BLaER1 treated with 17β-estradiol and CSF1 and Interleukin-3, amounts not matched to agents 10 nM and 100 nM (cell line): ENCODE results near the gene C1QTNF12.

Experiments
- H3K27ac ChIP-seq, 11 experiments: shearing (Covaris generic); formaldehyde crosslinking; 2 replicates each; pipeline ENCODE4 v1.8.1; 2022
- H3K27me3 ChIP-seq, 11 experiments: shearing (Covaris generic); formaldehyde crosslinking; 2 replicates each; pipeline ENCODE4 v1.8.1; 2022
- H3K36me3 ChIP-seq, 11 experiments: shearing (Covaris generic); formaldehyde crosslinking; 2 replicates each; pipeline ENCODE4 v1.8.1; 2022
- H3K4me1 ChIP-seq, 10 experiments: shearing (Covaris generic); formaldehyde crosslinking; 2 replicates each; pipeline ENCODE4 v1.8.1; 2022
- H3K4me2 ChIP-seq, 11 experiments: shearing (Covaris generic); formaldehyde crosslinking; 2 replicates each; pipeline ENCODE4 v1.8.1; 2022
- H3K4me3 ChIP-seq, 10 experiments: shearing (Covaris generic); formaldehyde crosslinking; 2 replicates each; pipeline ENCODE4 v1.8.1; 2022
- H3K9ac ChIP-seq, 11 experiments: shearing (Covaris generic); formaldehyde crosslinking; 2 replicates each; pipeline ENCODE4 v1.8.1; 2022
- H3K9me3 ChIP-seq, 11 experiments: shearing (Covaris generic); formaldehyde crosslinking; replicated peaks in 1 of 11; 2 replicates each; pipeline ENCODE4 v1.8.1; 2022
- H4K20me1 ChIP-seq, 11 experiments: shearing (Covaris generic); formaldehyde crosslinking; 2 replicates each; pipeline ENCODE4 v1.8.1; 2022
- Cebpa-rat ChIP-seq, 11 experiments: shearing (Covaris generic); IDR thresholded peaks; 2 replicates each; pipeline ENCODE4 v1.8.1; 2022

The C1QTNF12 gene

GRCh38 chr1:1246577-1247340 lies at the start of gene C1QTNF12:
Gene C1QTNF12 (minus strand): TSS chr1:1246722. CDS start chr1:1246690, 32 bp downstream.
- Histone ChIP-seq H3K27ac (no peak within 1 kb of the TSS), H3K9ac (no peak within 1 kb of the TSS), H3K4me3 (no peak within 1 kb of the TSS), H3K27me3 (peaks cover 34 to 61% (median 46%) of the 10 kb centered on the region in 11 experiments), H3K4me2 (peak within 1 kb of the TSS in 6 of 11 experiments; percentile 5 to 37 (median 26); a peak in 8 of 22 replicates), H3K36me3 (peaks cover 0 to 3% (median 0%) of the 10 kb centered on the region in 11 experiments; a peak in 2 of 22 replicates), H4K20me1 (peaks cover 41 to 82% (median 71%) of the 10 kb centered on the region in 11 experiments; a peak in 21 of 22 replicates), H3K9me3 (no peaks in the 10 kb centered on the region), H3K4me1 (peaks cover 17 to 73% (median 51%) of the 10 kb centered on the region in 10 experiments)
- no peak for TF ChIP-seq Cebpa-rat (IDR thresholded peaks at IDR 0.05)

- Histone ChIP-seq H3K9me3 (no peaks in the 10 kb centered on the region), H3K9ac (no peak overlapping the region), H3K4me1 (peaks cover 7 to 39% (median 29%) of the 10 kb centered on the region in 10 experiments; a peak in 18 of 20 replicates), H3K27me3 (no peaks in the 10 kb centered on the region), H3K27ac (no peak overlapping the region), H3K4me3 (no peak overlapping the region), H3K4me2 (no peak overlapping the region), H3K36me3 (peaks cover 0 to 42% (median 15%) of the 10 kb centered on the region in 11 experiments; a peak in 10 of 22 replicates), H4K20me1 (peaks cover 16 to 89% (median 40%) of the 10 kb centered on the region in 11 experiments; a peak in 21 of 22 replicates)
- no peak for TF ChIP-seq Cebpa-rat (IDR thresholded peaks at IDR 0.05)
Observed at GRCh38 chr1:1295154-1295923, 48.8 kb upstream of the C1QTNF12 start.

GRCh38 chr1:1294250-1294890 lies 47.8 kb upstream of the C1QTNF12 start:
- Histone ChIP-seq H3K36me3 (peaks cover 0 to 42% (median 15%) of the 10 kb centered on the region in 11 experiments; a peak in 10 of 22 replicates), H3K27me3 (no peaks in the 10 kb centered on the region), H3K4me1 (peaks cover 7 to 29% (median 21%) of the 10 kb centered on the region in 10 experiments; a peak in 18 of 20 replicates), H3K4me3 (no peak overlapping the region), H3K27ac (no peak overlapping the region), H3K9me3 (no peaks in the 10 kb centered on the region), H4K20me1 (peaks cover 7 to 80% (median 30%) of the 10 kb centered on the region in 11 experiments; a peak in 21 of 22 replicates), H3K4me2 (no peak overlapping the region), H3K9ac (no peak overlapping the region)
- no peak for TF ChIP-seq Cebpa-rat (IDR thresholded peaks at IDR 0.05)

GRCh38 chr1:1293263-1294249 lies 47.0 kb upstream of the C1QTNF12 start:
- Histone ChIP-seq H3K4me3 (no peak overlapping the region), H3K4me2 (no peak overlapping the region), H3K4me1 (peaks cover 0 to 21% (median 13%) of the 10 kb centered on the region in 10 experiments; a peak in 16 of 20 replicates), H3K27ac (no peak overlapping the region), H3K27me3 (no peaks in the 10 kb centered on the region), H3K36me3 (peaks cover 0 to 42% (median 15%) of the 10 kb centered on the region in 11 experiments; a peak in 10 of 22 replicates), H3K9ac (no peak overlapping the region), H4K20me1 (peaks cover 0 to 72% (median 22%) of the 10 kb centered on the region in 11 experiments; a peak in 19 of 22 replicates), H3K9me3 (no peaks in the 10 kb centered on the region)
- TF ChIP-seq Cebpa-rat (IDR thresholded peaks at IDR 0.05): no peak

GRCh38 chr1:1292851-1293250 lies 46.3 kb upstream of the C1QTNF12 start:
- Histone ChIP-seq H4K20me1 (peaks cover 0 to 66% (median 21%) of the 10 kb centered on the region in 11 experiments; a peak in 17 of 22 replicates), H3K36me3 (peaks cover 0 to 40% (median 13%) of the 10 kb centered on the region in 11 experiments; a peak in 10 of 22 replicates), H3K9me3 (no peaks in the 10 kb centered on the region), H3K4me2 (no peak overlapping the region), H3K27me3 (no peaks in the 10 kb centered on the region), H3K4me1 (peaks cover 0 to 20% (median 12%) of the 10 kb centered on the region in 10 experiments; a peak in 13 of 20 replicates), H3K9ac (no peak overlapping the region), H3K4me3 (no peak overlapping the region), H3K27ac (no peak overlapping the region)
- no peak for TF ChIP-seq Cebpa-rat (IDR thresholded peaks at IDR 0.05)

- no peak for TF ChIP-seq Cebpa-rat (IDR thresholded peaks at IDR 0.05)
- Histone ChIP-seq H3K9me3 (no peaks in the 10 kb centered on the region), H3K27ac (no peak overlapping the region), H4K20me1 (peaks cover 0 to 62% (median 21%) of the 10 kb centered on the region in 11 experiments; a peak in 17 of 22 replicates), H3K4me2 (no peak overlapping the region), H3K9ac (no peak overlapping the region), H3K27me3 (no peaks in the 10 kb centered on the region), H3K4me1 (peaks cover 0 to 20% (median 12%) of the 10 kb centered on the region in 10 experiments; a peak in 13 of 20 replicates), H3K4me3 (no peak overlapping the region), H3K36me3 (peaks cover 0 to 36% (median 10%) of the 10 kb centered on the region in 11 experiments; a peak in 10 of 22 replicates)
Observed at GRCh38 chr1:1292442-1292779, 45.9 kb upstream of the C1QTNF12 start.

GRCh38 chr1:1291548-1292441 lies 45.3 kb upstream of the C1QTNF12 start:
- Histone ChIP-seq H3K9ac (no peak overlapping the region), H4K20me1 (peaks cover 0 to 64% (median 21%) of the 10 kb centered on the region in 11 experiments; a peak in 17 of 22 replicates), H3K4me1 (peaks cover 0 to 20% (median 12%) of the 10 kb centered on the region in 10 experiments; a peak in 13 of 20 replicates), H3K9me3 (no peaks in the 10 kb centered on the region), H3K27ac (no peak overlapping the region), H3K36me3 (peaks cover 0 to 35% (median 10%) of the 10 kb centered on the region in 11 experiments; a peak in 10 of 22 replicates), H3K4me2 (peak overlapping the region in 7 of 11 experiments; percentile 24 to 46 (median 29); a peak in 11 of 22 replicates), H3K27me3 (no peaks in the 10 kb centered on the region), H3K4me3 (no peak overlapping the region)
- TF ChIP-seq Cebpa-rat (IDR thresholded peaks at IDR 0.05): no peak
